Measurements from ENCODE around the gene KDM1A. TPM values are rescaled to one million over a fixed set of nuclear protein-coding genes. Genes with fewer than 3 reads are reported as not detected.

Gene KDM1A
- total and polyA plus RNA-seq, 10 of the 15 experiments (the other 5 are each of a cell fraction or from before 2014, with no cell fraction given), result 39.2 to 118 (median 98.9) TPM

DNA sequence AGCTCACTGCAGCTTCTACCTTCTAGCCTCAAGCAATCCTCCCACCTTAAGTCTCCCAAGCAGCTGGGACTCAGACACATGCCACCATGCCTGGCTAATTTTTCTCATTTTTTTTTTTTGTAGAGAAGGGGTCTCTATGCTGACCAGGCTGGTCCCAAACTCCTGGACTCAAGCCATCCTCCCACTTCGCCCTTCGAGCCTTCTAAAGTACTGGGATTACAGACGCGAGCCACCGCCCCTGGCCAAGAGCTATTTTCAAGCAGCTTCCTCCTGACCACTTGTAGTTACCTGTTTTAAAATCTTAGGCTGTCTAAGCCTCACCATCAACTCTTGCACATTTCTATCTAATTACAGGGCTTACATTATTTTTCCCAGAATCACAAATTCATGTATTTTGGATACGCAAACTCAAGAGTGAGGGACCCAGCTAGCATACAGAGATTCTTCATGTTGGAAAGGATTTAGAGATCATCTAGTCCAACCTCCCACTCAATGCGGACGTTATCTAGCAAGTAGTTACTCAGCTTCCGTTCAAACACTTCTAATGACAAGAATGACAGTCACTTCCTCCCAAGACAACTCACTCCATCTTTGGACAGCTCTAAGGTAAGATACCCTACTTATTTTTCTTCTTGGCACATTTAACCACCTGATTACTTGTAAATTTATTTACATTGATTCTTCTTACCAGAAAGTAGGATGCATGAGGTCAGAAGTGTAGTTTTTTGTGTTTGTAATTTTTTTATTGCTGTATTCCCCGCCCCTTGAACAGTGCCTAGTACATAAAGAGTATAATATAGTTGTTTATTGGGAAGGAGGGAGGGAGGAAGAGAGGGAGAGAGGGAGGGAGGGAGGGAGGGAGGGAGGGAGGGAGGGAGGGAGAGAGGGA is 84.0 kb downstream of the KDM1A start:
- no peak overlapping the region for H3K9ac ChIP-seq (ENCODE audit: control insufficient read depth, insufficient read depth, low read length)
- 64% methylated on average over 10 of the region's 10 CpGs for WGBS (ENCODE audit: insufficient coverage, insufficient replicate concordance, low lambda C conversion rate, missing lambda C conversion rate)
- ChIA-PET RAD21 (ENCODE audit: unreplicated experiment) (interaction anchor here (0.8 to 6.3 kb wide), 7 partner anchors 8 to 82 kb away, joined by 3 to 338 read pairs (median 3); no protein-coding TSS in a partner anchor), SMC1A (ENCODE audit: uncharacterized antibody, unreplicated experiment) (interaction anchor here (0.9 to 7.6 kb wide), 10 partner anchors 9 to 282 kb away, joined by 3 to 455 read pairs (median 5); no protein-coding TSS in a partner anchor), POLR2A (interaction anchor here (0.6 to 2.5 kb wide), 8 partner anchors 9 to 108 kb away, joined by 3 to 7 read pairs (median 4); no protein-coding TSS in a partner anchor), CTCF (interaction anchor here (0.6 to 20.3 kb wide), 7 partner anchors 9 to 141 kb away, joined by 3 to 961 read pairs (median 4); no protein-coding TSS in a partner anchor)
- ATAC-seq, result peak; percentile 49
- H3K79me2 ChIP-seq (ENCODE audit: control insufficient read depth, insufficient read depth, low read length), result no peaks in the 10 kb centered on the region; the same call in 1 of the 2 replicates
- no peaks in the 10 kb centered on the region for H3K27me3 ChIP-seq (replicated peaks in 1 of 2; ENCODE audit: control insufficient read depth in 2 of 2, insufficient read depth in 2 of 2, low read length in 1 of 2)
- intact Hi-C loops (cut with micrococcal nuclease; ENCODE audit: unreplicated experiment), result loop anchor here (5.0 kb wide), 1 partner anchor 179 kb away; no protein-coding TSS in a partner anchor
- no peak overlapping the region for H3K4me2 ChIP-seq (ENCODE audit: control insufficient read depth, insufficient read depth)
- FAIRE-seq, result no peak
- H3K9me3 ChIP-seq (replicated peaks; ENCODE audit: control insufficient read depth, insufficient read depth, low read length), result no peaks in the 10 kb centered on the region
- TF ChIP-seq IRF4 (IDR thresholded peaks at IDR 0.05; ENCODE audit: low read depth, low read length) (no peak), SPI1 (IDR thresholded peaks at IDR 0.05; ENCODE audit: borderline replicate concordance, insufficient read depth, low read depth, low read length) (peak; percentile 30; the same call in 1 of the 2 replicates), PAX5 (IDR thresholded peaks at IDR 0.05; ENCODE audit: borderline replicate concordance, low read depth, low read length) (no peak), EGR1 (IDR thresholded peaks at IDR 0.05; ENCODE audit: borderline replicate concordance in 1 of 2, low read depth in 2 of 2, low read length in 2 of 2) (peak in 1 of 2 experiments; percentile 34; a peak in 1 of 3 replicates)
- TF ChIP-seq, protein P1, sequence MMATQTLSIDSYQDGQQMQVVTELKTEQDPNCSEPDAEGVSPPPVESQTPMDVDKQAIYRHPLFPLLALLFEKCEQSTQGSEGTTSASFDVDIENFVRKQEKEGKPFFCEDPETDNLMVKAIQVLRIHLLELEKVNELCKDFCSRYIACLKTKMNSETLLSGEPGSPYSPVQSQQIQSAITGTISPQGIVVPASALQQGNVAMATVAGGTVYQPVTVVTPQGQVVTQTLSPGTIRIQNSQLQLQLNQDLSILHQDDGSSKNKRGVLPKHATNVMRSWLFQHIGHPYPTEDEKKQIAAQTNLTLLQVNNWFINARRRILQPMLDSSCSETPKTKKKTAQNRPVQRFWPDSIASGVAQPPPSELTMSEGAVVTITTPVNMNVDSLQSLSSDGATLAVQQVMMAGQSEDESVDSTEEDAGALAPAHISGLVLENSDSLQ (IDR thresholded peaks at IDR 0.05), result peak; percentile 32; the same call in 1 of the 2 replicates
- no peaks in the 10 kb centered on the region for H4K20me1 ChIP-seq (ENCODE audit: control insufficient read depth, insufficient read depth)
- H3K4me1 ChIP-seq (ENCODE audit: control insufficient read depth, insufficient read depth, low read length), result no peaks in the 10 kb centered on the region
- no peak overlapping the region for H3K27ac ChIP-seq (ENCODE audit: control insufficient read depth, insufficient read depth)
- BruUV-seq (replicated peaks), result no TSS peak
- no peaks in the 10 kb centered on the region; a peak in 2 of 4 replicates for H3K36me3 ChIP-seq (ENCODE audit: control insufficient read depth in 2 of 2, insufficient read depth in 2 of 2, low read length in 1 of 2)
- no peak overlapping the region for H3K4me3 ChIP-seq
- in situ Hi-C loops (cut with MboI), result no loop called here
- H2AFZ ChIP-seq (ENCODE audit: control insufficient read depth, low read depth, low read length), result no peak overlapping the region; the same call in 1 of the 2 replicates
- no peak for DNase-seq (ENCODE audit: low read depth, low spot score)

Data from GM12878 (cell line).